Activated CD4-positive, alpha-beta T cell treated with anti-CD3 and anti-CD28 coated beads, Interleukin-2, amount 50 U/mL, for 24 hours (primary cell): Measurements from ENCODE around the gene ALDH18A1.
A peak's percentile ranks its signal among the peaks of the same experiment; 100 is the strongest.
"Not testable (repeated sequence)": the region's sequence is repeated elsewhere in the genome, so short reads cannot be mapped to it uniquely, and the experiment has no call there.

ENCODE experiments used
- DNase-seq, 2 donors: peaks; one replicate each; pipeline ENCODE4 v3.0.0-alpha.2; 2020; ENCODE audit warnings: low read depth in 1 of 2, low spot score in 1 of 2

The ALDH18A1 gene

GRCh38 chr10:95656291-95657164, at the start of gene ALDH18A1:
ALDH18A1 (minus strand) TSS chr10:95656711; CDS start chr10:95653377, 3,334 bp downstream.
- DNase-seq, result peak; percentile 90 to 91

- no peak for DNase-seq
Measured at GRCh38 chr10:95698415-95698814, 41.9 kb upstream of the ALDH18A1 start.

- DNase-seq, result no peak
Measured at GRCh38 chr10:95697429-95697828, 40.9 kb upstream of the ALDH18A1 start.

GRCh38 chr10:95694665-95695064, 38.2 kb upstream of the ALDH18A1 start:
- DNase-seq, result no peak

- DNase-seq, result peak; percentile 83 to 95
Measured at GRCh38 chr10:95693668-95694534, 37.4 kb upstream of the ALDH18A1 start, which contains the start of gene TCTN3. TCTN3 (minus strand) TSS chr10:95693927; CDS start chr10:95693899, 28 bp downstream.

- no peak for DNase-seq
Measured at GRCh38 chr10:95693071-95693667, 36.7 kb upstream of the ALDH18A1 start.

- DNase-seq, result no peak
Measured at GRCh38 chr10:95691281-95691680, 34.8 kb upstream of the ALDH18A1 start.

GRCh38 chr10:95688648-95689047, 32.1 kb upstream of the ALDH18A1 start:
- DNase-seq, result no peak

- no peak for DNase-seq
Measured at GRCh38 chr10:95683966-95684365, 27.5 kb upstream of the ALDH18A1 start.

- no peak for DNase-seq
Measured at GRCh38 chr10:95675403-95676116, 19.0 kb upstream of the ALDH18A1 start.

GRCh38 chr10:95674643-95675042, 18.1 kb upstream of the ALDH18A1 start:
- DNase-seq, result no peak

GRCh38 chr10:95672641-95673040, 16.1 kb upstream of the ALDH18A1 start:
- DNase-seq, result not testable (repeated sequence)

GRCh38 chr10:95664543-95664942, 8.0 kb upstream of the ALDH18A1 start:
- DNase-seq, result no peak

- no peak for DNase-seq
Measured at GRCh38 chr10:95663496-95663895, 7.0 kb upstream of the ALDH18A1 start.

GRCh38 chr10:95661818-95662217, 5.3 kb upstream of the ALDH18A1 start:
- DNase-seq, result no peak

- DNase-seq, result no peak
Measured at GRCh38 chr10:95660283-95660682, 3.8 kb upstream of the ALDH18A1 start.

- no peak for DNase-seq
Measured at GRCh38 chr10:95657250-95657649, 739 bp upstream of the ALDH18A1 start.

GRCh38 chr10:95655571-95656290, 780 bp downstream of the ALDH18A1 start:
- DNase-seq, result peak; percentile 2 to 6

- DNase-seq, result no peak
Measured at GRCh38 chr10:95653895-95654294, 2.6 kb downstream of the ALDH18A1 start.
